GM19099 (cell line): ENCODE measurements around the gene TMC4.

Source experiments
- POLR2A ChIP-seq: IDR thresholded peaks from 3 replicates; pipeline ENCODE4 v1.6.1; 2011; ENCODE audit warnings: low read depth; ENCODE audit not compliant: insufficient read length; ENCODE audit errors: extremely low read depth

Gene TMC4

DNA sequence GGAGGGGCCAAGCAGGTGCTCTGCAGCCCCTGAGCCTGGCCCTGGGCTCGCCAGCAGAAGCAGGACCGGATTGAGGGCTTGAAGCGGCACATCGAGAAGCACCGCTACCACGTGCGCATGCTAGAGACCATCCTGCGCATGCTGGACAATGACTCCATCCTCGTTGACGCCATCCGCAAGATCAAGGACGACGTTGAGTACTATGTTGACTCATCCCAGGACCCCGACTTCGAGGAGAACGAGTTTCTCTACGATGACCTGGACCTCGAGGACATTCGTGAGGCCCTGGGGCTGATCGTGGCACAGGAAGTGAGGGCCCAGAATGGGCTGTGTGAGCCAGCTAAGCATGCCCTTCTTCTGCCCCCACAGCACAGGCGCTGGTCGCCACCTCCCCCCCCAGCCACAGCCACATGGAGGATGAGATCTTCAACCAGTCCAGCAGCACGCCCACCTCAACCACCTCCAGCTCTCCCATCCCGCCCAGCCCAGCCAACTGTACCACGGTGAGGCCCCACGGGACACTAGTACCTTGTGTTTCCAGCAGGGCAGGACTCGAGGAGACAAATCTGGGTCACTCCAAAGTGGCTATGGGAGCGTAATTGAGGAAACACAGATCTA lies 27.3 kb downstream of the TMC4 start:
- no peak for TF ChIP-seq POLR2A

DNA sequence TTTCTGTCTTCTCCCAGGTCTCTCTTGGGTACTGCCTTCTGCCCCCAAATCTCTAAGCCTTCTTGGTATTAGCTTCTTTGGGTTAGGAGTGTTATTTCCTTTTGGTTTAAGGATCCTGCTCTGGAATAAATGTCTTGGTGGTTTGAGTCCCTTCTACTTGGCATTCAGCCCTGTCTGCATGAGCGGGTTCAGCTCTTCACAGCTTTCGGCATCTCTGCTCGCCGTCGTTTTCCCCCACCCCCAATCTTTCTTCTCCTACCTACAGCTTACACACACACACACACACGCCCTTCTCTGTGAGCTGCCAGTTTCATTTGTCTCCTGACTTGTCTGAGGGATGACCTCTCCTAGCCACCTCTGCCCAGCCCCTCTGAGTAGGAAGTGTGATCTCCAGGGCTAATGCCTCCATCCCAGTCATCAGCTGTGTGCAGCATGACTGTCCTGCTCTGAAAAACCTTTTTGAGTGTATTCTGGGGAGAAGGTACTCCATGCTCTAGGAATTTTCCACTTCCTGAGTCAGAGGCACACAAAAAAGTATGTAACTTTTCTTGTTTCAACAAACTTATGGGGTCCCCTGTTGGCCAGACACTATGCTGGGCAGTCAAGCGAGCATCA lies 30.7 kb downstream of the TMC4 start:
- no peak for TF ChIP-seq POLR2A

DNA sequence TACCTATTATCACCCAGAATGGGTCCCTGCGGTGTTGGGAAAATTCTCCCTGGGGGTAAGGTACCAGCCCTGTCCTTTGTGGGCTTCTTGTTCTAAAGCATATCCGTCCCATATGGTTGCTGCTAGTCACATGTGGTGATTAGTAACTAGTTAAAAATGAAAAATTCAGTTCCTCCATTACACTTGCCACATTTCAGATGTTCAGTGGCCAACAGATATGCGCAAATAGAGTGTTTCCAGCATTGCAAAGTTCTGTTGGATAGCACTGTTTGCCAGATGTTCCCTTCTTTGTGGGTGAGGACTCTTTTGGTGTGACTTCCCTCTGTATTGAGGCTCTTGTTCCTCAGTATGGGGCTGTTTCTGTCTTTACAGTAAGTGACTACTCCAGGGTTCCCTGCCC lies 31.6 kb downstream of the TMC4 start:
- TF ChIP-seq POLR2A = no peak

DNA sequence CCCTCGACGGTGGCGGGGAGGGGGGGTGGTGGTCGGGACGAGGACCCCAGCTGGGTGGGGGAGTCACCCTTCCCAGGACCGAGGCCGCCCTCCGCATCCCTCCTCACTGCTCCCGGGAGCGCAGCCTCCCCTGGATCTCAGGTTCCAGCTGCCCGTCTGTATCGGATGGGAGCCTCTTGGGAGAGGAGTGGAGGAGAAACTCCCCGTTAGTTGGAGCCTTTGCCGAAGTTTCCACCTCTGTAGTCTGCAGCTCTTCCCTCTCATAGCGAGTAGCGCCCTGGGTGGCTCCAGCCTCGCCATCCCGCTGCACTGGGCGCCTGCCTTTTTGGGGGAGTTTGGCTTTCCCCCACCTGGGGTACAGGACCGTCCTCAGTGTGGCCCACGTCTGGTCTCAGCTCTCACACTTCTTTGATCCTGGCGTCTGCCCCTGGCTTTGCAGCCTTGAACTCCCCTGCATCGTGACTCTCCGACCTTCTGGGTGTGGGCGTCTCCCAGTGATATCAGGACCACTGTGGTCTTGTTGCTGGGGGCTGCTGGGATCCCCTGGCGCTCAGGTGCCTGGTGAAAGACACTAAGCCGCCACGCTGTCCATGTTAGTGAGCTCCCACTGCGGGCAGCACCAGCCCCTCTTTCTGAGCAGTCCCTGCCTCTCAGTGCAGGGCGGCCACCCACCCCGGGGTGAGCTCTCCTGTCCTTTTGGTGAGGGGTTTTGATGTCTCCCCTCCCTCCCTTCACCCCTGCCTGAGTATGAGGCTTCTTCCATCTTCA lies 34.3 kb downstream of the TMC4 start:
- TF ChIP-seq POLR2A = no peak

DNA sequence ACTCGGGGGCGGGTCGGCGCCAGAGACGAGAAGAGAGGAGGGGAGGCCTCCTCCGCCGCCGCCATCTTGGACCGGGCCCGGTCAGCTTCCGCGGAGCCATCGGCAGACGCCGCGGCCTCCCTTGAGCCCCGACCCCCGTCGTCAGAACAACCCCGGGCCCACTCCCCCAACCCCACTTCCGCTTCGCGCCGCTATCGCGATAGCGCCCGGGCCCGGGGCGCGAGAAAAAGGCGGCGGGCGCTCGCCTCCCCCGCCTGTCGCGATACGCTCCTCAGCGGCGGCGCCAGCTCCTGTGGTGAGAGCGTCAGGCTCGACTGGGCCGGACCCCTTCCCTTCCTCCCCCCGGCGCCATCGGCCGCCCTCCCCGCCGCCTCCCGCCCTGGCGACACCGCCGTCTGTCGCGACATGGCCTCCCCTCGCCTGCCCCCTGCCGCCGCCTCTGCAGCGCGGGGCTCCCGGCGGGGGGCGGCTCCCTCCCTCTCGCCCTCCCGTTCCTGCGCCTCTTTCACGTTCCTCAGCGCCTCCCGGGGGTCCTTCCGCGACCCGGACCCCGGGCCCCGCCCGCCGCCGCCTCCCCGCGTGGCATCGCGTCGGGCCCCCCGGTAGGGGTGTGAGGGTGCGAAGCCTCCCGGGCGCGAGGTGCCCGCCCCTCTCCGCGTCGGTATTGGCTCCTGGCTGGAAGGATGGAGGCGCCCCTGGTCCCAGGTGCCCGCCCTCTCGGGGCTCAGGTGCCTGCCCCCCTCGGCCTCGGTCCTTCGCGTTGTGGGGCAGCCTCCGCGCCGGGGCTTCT lies 35.1 kb downstream of the TMC4 start, which contains the start of gene CNOT3:
TSS of gene CNOT3 (plus strand) at position 64 of the 790 bp plus-strand sequence. CDS start 5,217 bp downstream, outside the sequence.
- peak; percentile 87 for TF ChIP-seq POLR2A

DNA sequence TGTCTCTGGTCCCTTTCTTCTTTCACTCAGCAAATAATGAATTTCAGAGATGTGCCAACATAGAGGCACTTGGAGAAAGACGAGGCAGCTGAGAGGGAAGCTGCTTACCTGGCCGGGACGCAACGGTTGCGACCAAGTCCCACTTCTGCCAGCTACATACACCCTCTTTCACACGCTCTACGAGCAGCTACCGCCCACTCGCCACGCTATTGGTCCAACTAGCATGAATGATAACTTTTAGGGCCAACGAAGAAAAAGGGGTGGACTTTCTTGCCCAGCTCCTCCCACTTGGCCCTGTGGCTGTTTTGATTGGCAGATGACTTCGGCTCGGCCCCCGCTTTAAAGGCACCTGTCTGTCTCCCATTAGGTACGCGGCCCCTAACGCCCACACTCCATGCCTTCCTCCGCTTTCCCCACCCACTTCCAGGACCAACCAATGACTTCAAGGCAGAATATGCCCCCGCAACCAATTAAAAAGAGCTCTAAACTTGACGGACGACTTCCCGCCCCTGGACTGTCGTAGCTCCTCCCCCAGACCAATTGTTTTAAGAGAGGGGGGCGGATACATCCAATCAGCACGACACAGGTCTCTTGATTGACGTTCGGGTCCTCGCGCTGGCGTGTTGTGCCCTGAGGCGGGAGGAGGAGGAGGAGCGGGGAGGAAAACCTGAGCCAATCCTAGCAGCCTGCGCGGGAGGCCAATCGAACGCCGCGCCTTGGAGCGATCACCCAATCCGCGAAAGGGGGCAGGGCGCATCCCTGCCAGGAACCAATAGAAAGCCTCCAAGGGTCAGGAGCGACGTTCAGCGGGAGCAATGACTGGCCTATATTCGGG lies 35.9 kb downstream of the TMC4 start:
- peak; percentile 81 for TF ChIP-seq POLR2A

DNA sequence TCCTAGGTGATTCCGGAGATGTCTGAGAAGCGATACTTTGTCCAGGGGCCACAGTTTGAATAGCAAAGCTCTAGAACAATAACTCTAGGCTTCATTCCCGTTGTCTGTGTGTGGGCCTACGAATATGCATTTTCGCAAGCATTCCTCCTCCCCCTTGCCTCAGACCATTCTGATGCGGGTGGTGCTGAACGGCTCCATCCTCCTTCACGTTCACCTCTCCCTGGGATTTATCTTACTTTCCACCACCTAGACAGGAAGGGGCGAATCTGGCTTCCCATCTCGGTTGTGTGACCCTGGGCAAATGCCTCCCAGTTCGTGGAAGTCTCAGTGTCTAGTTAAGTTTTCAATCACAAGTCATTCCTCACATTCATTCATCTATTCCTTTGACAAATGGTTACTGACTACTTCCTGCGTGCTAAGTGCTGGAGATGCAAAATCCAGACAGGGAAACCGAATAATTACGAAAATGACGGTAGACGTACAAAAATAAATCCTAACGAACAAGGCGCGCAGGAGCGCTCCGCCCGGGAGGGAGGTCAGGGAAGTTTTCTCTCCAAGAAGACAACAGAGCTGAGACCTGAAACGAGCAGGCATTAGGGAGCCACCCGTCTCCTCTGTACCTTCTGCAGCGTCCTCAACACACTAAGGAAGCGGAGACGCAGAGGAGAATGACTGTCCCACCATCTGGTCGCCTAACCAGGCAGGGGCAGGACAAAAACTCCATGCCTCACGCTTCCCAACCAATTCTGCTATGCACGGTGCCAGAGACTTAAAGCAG lies 36.7 kb downstream of the TMC4 start:
- TF ChIP-seq POLR2A = no peak

DNA sequence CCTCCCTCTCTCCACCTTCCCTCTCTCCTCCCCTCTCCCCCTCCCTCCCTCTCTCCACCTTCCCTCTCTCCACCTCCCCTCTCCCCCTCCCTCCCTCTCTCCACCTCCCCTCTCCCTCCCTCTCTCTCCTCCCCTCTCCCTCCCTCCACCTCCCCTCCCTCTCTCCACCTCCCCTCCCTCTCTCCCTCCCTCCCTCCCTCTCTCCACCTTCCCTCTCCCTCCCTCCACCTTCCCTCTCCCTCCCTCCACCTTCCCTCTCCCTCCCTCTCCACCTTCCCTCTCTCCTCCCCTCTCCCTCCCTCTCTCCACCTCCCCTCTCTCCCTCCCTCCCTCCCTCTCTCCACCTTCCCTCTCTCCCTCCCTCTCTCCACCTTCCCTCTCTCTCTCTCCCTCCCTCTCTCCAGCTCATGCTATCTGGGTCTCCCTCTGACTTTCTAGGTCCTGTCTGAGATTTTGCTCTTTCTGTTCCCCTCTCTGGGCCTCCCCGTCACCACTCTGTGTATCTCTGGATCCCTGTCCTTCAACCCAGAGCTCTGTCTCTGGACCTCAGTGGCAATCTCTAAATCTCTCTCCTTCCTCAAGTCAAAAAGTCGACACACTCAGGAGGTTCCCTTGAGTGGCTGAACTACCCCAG lies 38.9 kb downstream of the TMC4 start:
- TF ChIP-seq POLR2A = no peak

DNA sequence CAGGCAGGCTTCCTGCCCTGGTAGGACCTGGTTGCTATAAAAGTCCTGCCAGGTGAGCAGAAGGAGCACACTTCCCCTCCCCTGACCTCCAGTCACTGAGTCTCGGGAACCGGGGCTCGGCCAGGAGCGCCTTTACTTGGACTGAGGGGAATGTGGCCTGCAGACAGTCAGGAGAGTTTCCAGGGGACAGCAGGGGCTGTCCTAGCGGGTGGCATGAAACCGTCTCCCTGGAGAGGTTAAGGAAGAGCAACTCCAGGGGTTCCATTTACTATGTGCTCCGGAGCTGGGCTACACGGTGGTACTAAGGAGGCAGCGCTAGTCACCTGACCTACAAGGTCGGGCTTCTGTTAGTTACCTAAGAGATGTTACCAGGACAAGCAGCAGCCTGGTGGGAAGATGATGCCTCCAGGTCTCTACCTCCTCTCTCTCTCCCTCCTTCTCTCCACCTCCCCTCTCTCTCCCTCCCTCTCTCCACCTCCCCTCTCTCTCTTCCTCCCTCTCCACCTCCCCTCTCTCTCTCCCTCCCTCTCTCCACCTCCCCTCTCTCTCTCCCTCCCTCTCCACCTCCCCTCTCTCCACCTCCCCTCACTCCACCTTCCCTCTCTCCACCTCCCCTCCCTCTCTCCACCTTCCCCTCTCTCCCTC lies 39.5 kb downstream of the TMC4 start:
- no peak for TF ChIP-seq POLR2A

DNA sequence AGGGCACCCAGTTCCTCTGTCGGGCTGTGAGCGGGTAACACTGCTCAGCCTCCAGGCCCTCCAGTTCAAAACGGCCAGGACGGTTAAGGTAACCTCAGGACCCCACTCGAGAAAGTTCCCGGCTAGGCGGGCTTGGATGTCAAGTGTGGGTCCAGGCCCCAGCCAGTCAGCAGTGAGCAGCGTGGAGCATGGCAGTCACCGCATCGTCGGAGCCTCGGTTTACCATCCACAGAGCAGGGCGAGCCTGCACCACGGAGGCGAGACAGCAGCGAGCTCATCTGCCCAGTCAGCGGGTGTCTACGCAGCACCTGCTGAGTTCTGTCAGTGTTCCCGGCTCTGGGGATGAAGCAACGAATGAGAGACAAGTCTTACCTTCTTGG lies 43.4 kb downstream of the TMC4 start:
- TF ChIP-seq POLR2A = no peak

DNA sequence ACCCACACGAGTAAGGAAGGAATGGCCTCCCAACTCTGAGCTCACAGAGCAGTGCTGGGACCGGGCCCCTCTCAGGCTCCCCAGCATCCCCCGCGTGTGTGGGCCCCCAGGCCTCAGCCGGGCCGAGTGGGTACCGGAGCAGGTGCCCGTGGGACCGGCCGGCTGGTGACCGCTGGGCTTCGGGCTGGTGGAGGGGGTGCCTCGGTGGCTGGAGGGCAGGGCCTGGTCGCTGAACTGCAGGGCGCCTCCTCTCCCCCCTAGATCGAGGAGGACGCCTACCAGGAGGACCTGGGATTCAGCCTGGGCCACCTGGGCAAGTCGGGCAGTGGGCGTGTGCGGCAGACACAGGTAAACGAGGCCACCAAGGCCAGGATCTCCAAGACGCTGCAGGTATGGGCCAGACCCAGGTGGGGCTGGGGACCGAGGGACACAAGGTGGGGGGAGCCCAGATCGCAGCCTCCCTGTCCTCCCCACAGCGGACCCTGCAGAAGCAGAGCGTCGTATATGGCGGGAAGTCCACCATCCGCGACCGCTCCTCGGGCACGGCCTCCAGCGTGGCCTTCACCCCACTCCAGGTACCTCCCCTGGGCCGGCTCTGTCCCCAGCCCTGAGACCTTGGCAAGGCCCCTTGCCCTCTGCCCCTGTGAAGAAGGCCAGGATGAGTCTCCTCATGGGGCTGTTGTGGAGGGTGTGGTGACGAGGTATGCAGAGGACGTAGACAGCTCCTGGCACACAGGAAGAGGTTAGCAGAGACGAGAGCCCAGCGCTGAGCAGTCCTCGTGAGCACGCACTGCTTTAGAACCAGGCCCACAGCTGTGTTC lies 44.0 kb downstream of the TMC4 start:
- TF ChIP-seq POLR2A = no peak

DNA sequence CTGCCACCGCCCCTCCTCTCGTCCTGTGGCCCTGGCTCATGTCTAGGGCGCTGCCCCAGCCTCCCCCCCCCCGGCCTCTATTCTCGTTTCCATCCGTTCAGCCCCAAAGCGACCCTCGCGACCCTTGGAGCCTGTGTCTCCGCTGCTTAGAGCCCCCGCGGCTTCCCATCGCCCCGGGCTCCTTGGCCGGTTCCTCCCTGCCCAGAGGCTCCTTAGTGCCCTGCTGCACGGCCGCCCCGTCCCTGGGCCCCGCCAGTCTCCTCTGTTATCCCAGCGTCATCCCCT lies 44.6 kb downstream of the TMC4 start:
- no peak for TF ChIP-seq POLR2A

DNA sequence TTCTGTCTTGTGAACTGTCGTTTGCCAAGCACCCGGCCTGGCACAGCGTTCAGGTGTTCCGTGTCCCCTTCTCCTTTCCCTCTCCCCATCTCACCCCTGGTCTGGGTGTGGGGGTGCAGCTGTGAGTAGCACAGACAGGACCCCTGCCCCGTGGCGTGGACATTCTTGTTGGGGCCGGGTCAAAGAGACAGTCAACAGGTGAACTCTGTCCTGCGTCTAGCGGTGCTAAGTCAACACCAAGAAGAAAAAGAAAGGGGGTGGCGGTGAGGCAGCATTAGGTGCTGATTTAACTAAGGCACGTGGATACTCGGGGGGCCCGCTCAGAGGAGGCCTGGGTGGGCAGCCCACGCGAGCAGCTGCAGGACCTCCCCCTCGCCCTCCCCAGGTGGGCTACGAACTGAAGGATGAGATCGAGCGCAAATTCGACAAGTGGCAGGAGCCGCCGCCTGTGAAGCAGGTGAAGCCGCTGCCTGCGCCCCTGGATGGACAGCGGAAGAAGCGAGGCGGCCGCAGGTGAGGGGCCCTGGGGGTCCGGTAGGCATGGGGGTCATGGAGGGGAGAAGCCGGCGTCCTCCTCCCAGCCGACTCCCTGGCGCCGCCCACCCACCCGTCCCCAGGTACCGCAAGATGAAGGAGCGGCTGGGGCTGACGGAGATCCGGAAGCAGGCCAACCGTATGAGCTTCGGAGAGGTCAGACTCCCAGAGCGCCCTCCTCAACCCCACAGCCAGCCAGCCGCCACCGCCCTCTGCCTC lies 45.1 kb downstream of the TMC4 start:
- TF ChIP-seq POLR2A = no peak
